ENCODE data around the gene DNAJC1.
A peak's percentile ranks its signal among the peaks of the same experiment; 100 is the strongest.

The DNAJC1 gene

DNA sequence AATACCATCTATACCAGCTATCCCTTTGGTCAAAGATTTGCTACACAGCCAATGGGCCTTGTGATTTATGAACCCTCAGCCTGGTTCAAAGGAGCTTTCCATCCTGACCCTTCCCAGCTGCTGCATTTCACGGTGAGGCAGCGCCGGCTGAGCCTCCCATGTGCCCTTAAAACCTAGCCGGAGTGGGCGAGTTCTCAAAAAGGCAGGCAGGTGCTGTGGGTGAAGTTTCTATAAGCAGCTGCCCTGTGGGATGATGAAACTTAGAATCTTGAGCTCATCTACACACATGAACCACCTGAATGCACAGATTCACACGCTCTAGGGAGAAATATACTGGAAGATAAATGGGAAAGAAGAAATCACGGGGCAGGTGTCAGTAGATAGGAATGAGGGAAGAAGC lies 244.8 kb downstream of the DNAJC1 start:
- no peak for DNase-seq (ENCODE audit: low spot score)

GRCh38 chr10:21758239-21758638 lies 245.3 kb downstream of the DNAJC1 start:
- DNase-seq (ENCODE audit: low spot score): no peak

DNA sequence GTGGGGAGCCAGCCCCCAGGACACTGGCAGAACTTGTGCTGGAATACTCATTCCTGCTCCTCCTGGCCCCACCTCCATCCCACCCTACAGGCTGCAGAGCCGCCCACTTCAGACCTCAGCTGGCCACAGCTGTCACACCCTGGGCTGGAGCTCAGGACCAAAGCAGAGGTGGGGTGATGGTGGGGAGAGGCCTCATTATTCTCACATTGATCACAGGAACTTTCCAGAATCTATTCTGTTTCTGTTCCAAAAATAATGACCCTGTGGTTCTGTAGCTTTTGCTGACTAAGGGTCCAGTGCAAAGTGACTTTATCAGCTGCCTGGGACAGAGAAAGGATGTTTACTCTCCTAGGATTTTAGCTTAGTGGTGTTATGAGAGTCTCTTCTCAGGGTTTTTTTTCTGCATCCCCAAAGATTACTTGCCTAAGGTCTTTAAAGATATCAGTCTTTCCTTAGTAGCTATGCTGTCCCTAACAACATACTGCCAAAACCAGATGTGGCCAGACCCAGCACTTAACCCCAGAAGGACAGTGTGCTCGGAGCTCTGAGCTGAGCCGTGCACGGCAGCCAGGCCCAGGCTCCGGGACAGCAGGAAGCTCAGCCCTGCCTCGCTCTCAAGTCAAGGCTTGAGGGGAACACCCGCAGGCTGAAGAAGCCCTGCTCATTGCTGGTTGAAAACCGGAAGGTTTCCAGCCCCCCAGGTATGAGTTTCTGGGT lies 246.2 kb downstream of the DNAJC1 start:
- DNase-seq (ENCODE audit: low spot score): no peak

- no peak for DNase-seq (ENCODE audit: low spot score)
Observed at GRCh38 chr10:21756707-21757106, 246.8 kb downstream of the DNAJC1 start.

DNA sequence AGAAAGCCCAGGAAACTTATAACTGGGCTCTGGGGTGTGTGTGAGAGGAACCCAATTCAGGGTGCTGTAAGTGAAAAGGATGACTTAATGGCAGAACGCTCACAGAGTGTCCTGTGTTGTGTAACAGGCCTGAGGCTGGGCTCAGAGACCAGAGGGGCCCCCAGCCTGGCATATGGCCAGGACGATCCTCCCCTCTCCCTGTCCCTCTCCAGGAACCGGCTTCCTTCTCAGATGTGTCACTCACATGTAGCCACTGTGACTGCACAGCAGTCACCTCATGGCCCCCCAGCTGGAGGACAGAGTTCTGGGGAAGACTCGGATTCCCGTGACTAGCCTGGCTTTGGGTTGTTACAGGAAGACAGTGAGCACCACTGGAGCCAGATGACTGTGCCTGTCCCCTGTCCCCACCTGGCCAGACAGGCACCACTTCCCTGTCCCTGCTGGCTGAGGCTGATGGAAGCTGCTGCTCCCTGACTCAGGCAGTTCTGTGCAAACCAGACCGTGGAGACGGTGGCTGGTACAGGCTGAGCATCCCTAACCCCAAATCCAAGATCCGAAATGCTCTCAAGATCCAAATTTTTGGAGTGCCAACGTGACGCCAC lies 249.0 kb downstream of the DNAJC1 start:
- no peak for DNase-seq (ENCODE audit: low spot score)

GRCh38 chr10:21753497-21754270 lies 249.8 kb downstream of the DNAJC1 start:
- no peak for DNase-seq (ENCODE audit: low spot score)

DNA sequence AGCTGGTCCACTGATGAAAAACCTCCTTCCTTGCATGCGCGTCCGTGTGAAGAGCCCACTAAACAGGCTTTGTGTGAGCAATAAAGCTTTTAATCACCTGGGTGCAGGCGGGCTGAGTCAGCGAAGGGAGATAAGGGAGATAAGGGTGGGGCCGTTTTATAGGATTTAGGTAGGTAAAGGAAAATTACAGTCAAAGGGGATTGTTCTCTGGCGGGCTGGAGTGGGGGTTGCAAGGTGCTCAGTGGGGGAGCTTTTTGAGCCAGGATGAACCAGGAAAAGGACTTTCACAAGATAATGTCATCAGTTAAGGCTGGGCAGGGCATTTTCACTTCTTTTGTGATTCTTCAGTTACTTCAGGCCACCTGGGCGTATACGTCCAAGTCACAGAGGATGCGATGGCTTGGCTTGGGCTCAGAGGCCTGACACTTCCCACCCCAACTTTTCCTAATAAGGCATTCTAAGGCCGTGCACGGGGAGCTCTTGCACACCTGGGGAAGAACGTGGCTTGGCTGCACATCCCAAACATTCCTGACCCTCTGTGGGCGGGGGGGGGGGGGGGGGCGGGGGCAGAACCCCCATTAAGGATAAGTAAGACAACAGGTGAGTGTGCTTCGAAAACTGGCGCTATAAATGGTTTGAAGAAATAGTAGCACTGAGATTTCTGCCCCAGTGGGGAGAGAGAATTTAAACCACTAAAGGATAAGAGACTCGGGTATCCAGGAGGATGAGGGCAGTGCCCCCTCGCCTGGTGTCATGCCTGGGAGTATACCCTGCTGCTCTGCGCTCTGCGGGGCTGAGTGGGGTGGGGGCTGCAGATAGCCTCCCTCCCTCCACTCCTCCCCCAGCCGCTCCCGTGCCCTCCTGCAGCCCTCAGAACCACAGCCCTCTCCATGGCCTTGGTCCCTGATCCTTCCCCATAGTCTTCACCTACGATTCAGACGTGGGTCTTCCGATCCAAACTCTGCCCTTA lies 251.9 kb downstream of the DNAJC1 start:
- DNase-seq (ENCODE audit: low spot score): no peak

DNA sequence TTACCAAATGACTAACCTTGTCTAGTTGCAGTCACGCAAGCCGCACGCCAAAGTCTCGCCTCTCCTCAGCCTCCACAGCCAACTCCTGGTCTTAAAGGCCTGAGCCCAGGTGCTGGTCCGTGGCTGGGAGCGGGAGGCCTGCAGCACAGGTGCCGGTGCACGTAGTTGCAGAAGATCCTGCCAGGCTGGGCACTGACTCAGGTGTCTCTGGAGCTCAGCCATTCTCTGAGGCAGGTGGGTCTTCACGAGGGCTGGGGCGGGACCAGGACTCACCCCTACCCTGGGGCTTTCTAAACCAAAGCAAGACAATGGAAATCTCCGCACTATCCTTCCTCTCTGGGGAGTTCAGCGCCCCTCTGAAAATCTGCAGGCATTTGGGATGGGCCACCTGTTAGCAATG lies 253.1 kb downstream of the DNAJC1 start:
- no peak for DNase-seq (ENCODE audit: low spot score)

DNA sequence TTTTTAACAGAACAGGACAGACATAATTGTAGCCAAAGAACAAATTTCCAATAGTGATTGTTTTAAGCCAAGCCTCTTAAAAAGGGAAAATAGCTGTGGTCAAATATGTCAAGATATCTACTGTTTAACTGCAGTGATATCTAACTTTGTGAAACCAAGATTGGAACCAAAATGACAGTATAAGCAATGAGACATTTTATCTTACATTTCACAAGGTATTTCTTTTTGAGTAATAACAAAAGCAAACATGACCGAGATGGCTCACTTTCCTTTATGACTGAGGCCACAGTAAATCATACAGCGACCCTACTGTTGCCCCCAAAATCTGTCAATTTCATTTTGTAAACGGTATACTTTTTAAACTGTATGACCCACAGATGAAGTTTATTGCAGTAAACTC lies 253.7 kb downstream of the DNAJC1 start:
- no peak for DNase-seq (ENCODE audit: low spot score)

GRCh38 chr10:21747809-21748208 lies 255.7 kb downstream of the DNAJC1 start:
- DNase-seq (ENCODE audit: low spot score): no peak

DNA sequence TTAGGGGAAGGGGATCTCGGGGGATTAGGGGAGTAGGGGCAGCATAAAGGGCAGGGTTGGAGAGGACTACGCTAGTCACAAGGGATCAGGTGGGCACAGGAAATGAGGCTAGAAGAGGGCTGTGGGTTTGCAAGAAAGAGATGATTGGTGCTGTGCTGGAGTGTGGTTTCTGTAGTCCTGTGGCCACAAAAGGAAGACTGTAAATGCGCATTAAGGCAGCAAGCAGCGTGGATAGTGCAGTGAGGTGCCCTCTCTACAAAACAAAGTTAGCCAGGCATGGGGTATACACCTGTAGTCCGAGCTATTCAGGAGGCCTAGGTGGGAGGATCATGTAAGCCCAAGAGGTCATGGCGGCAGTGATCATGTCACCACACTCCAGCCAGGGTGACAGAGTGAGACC lies 257.4 kb downstream of the DNAJC1 start:
- no peak for DNase-seq (ENCODE audit: low spot score)

GRCh38 chr10:21744223-21744622 lies 259.3 kb downstream of the DNAJC1 start:
- no peak for DNase-seq (ENCODE audit: low spot score)

DNA sequence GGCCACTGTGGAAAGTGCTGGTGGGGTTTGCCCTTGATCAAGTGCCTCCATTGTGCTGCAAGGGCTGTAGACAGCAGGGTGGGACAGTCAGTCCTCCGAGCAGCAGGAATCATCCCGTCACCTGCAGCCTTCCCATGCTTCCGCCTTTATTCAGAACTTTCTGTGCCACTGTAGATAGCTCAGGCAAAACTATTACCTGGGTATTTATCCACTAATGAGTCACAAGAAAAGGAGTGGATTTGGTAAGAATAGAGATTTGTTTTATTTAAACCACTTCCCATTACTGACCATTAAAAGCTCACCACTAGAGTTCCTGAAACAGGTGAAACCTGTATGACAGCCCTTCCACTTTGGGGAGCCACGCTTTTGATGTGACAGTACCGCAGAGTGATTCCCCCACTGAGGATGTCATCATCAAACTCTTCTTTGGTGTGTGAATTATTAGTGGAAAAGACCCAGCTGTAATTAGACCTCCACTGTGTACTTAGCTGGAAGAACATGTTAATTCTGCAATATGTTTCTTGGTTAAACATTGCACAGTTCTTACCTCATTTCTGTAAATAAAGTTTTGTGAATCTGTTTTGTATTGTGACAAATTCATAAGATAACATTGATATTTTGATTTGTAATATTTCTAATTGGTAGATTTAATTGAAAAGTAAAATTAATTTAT lies 260.7 kb downstream of the DNAJC1 start:
- DNase-seq (ENCODE audit: low spot score): no peak

DNA sequence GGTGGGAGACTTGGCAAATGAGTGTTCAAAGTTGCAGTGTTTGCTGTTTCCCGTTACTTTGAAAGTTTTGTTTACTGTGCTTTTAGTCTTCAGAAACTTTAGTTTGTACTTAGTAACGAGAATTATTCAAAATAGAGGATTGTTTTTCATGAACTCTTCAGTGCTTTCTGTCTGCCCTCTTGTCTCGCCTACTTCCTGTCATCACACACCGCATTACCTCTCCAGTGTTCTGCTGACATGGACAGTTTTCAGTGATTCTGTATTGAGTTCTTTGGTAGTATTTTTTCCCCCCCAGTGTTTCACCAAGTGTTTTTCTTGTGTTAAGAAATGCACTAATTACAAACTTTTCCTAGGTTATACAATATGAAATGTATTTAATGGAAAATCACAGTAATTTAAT lies 262.5 kb downstream of the DNAJC1 start:
- no peak for DNase-seq (ENCODE audit: low spot score)

- no peak for DNase-seq (ENCODE audit: low spot score)
Observed at GRCh38 chr10:21737106-21737505, 266.4 kb downstream of the DNAJC1 start.

GRCh38 chr10:21733710-21734109 lies 269.8 kb downstream of the DNAJC1 start:
- no peak for DNase-seq (ENCODE audit: low spot score)

- peak; percentile 74 for DNase-seq (ENCODE audit: low spot score)
Observed at GRCh38 chr10:21732067-21732772, 271.3 kb downstream of the DNAJC1 start.

- DNase-seq (ENCODE audit: low spot score): no peak
Observed at GRCh38 chr10:21728618-21729017, 274.9 kb downstream of the DNAJC1 start.

GRCh38 chr10:21727452-21728168 lies 275.9 kb downstream of the DNAJC1 start:
- DNase-seq (ENCODE audit: low spot score): no peak

DNA sequence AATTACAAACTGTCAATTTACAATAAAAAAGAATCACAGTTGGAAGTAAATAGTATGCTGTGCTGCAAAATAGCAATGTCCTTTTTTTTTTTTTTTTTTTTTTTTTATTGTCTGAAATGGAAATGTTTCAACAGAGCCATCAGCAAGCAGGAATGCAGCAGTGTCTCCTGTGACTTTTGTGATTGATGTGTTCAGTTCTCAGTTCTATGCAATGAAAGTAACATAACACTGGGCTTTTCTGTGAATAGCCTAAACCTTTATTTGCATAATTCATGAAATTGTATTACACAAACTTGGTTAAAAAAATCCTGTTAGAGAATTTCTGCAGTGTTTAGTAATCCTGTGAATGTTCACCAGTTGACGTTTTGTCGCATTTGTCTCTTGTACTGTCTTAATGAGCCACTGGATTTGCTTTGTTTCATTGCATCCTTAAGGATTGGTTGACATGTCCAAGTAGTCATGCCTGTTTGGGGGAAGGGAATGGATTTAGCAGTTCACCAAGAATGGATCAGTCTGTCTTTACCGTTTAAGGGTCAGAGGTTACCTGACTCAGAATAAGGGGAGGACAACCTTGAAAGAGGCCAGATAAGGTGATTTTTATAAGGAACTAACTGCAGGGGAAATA lies 276.8 kb downstream of the DNAJC1 start:
- DNase-seq (ENCODE audit: low spot score): no peak
